Measurements from ENCODE around the gene GAN. TPM values are rescaled to one million over a fixed set of nuclear protein-coding genes. Genes with fewer than 3 reads are reported as not detected.
A peak's percentile ranks its signal among the peaks of the same experiment; 100 is the strongest.

The GAN gene
- total RNA-seq, 4 donors from 2014 or later = 12.9 to 378 (median 14.7) TPM

DNA sequence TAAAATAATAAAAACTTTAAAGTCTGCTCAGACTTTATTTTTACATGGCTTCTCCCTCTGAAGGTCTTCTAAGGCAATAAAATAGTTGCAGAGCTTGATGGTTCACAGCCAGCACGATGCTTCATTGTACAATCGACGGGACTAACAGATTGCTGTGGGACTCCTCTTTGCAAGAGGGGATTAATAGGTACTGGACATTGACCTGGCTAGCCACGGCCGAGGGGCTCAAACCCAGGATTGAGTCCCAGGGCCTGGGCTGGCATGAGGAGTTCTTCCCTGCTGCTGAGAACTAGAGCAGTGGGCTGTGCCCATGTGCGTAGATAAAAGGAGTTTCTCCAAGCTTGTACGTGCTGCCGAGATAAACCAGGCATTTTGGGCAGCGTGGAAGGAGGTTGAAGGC is 23.6 kb upstream of the GAN start:
- intact Hi-C loops (cut with DNase I; ENCODE audit: low total_unique reads) (no loop called here), in situ Hi-C loops (cut with MboI; ENCODE audit: low pct_ligation_motif_present in 1 of 4, low pct_unique_long_range_greater_than_20kb in 1 of 4, low sequenced_read_pairs in 3 of 4) (no loop called here)
- no peak for TF ChIP-seq POLR2AphosphoS5 (IDR thresholded peaks at IDR 0.05)
- TF ChIP-seq, protein P1, sequence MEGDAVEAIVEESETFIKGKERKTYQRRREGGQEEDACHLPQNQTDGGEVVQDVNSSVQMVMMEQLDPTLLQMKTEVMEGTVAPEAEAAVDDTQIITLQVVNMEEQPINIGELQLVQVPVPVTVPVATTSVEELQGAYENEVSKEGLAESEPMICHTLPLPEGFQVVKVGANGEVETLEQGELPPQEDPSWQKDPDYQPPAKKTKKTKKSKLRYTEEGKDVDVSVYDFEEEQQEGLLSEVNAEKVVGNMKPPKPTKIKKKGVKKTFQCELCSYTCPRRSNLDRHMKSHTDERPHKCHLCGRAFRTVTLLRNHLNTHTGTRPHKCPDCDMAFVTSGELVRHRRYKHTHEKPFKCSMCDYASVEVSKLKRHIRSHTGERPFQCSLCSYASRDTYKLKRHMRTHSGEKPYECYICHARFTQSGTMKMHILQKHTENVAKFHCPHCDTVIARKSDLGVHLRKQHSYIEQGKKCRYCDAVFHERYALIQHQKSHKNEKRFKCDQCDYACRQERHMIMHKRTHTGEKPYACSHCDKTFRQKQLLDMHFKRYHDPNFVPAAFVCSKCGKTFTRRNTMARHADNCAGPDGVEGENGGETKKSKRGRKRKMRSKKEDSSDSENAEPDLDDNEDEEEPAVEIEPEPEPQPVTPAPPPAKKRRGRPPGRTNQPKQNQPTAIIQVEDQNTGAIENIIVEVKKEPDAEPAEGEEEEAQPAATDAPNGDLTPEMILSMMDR (IDR thresholded peaks at IDR 0.05) = no peak
- TF ChIP-seq EP300 (IDR thresholded peaks at IDR 0.05; ENCODE audit: low read depth) = no peak
- no peak for TF ChIP-seq POLR2A (IDR thresholded peaks at IDR 0.05)
- H3K27me3 ChIP-seq = no peaks in the 10 kb centered on the region
- H3K27ac ChIP-seq = no peak overlapping the region
- H3K9me3 ChIP-seq = no peaks in the 10 kb centered on the region
- peaks cover 5 to 21% (median 14%) of the 10 kb centered on the region in 4 donors for H3K4me1 ChIP-seq
- no peak overlapping the region for H3K4me3 ChIP-seq
- no peak for DNase-seq
- H3K36me3 ChIP-seq = no peaks in the 10 kb centered on the region
- WGBS, 2 donors (ENCODE audit: low coverage in 1 of 2) = 86 to 100% methylated on average over 3 to 9 of the region's 9 CpGs

DNA sequence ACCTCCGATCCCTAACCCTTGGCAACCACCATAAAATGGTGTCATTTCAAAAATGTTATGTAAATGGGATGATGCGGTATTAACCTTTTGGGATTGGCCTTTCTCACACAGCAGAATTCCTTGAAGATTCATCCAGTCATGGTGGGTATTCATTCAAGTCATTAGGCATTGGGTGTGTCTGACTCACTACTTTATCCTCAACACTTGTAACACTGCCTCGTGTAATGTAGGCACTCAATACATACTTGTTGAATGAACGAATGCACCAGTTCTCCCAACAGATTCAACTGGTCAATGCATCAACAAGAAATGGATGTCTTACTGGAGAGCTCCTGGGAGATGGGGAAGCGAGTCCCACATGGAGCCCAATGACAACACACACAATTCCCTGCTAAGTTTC is 21.8 kb upstream of the GAN start:
- H3K36me3 ChIP-seq = no peaks in the 10 kb centered on the region
- no peak for DNase-seq
- H3K27ac ChIP-seq = peak overlapping the region in 1 of 4 donors; percentile 72
- TF ChIP-seq, protein P1 (IDR thresholded peaks at IDR 0.05) = no peak
- TF ChIP-seq POLR2AphosphoS5 (IDR thresholded peaks at IDR 0.05) (no peak), EP300 (IDR thresholded peaks at IDR 0.05; ENCODE audit: low read depth) (no peak), POLR2A (IDR thresholded peaks at IDR 0.05) (no peak)
- intact Hi-C loops (cut with DNase I; ENCODE audit: low total_unique reads) (no loop called here), in situ Hi-C loops (cut with MboI; ENCODE audit: low pct_ligation_motif_present in 1 of 4, low pct_unique_long_range_greater_than_20kb in 1 of 4, low sequenced_read_pairs in 3 of 4) (no loop called here)
- H3K27me3 ChIP-seq = no peaks in the 10 kb centered on the region
- no peaks in the 10 kb centered on the region for H3K9me3 ChIP-seq
- H3K4me1 ChIP-seq = peaks cover 5 to 21% (median 14%) of the 10 kb centered on the region in 4 donors
- 88 to 93% methylated on average over 2 to 5 of the region's 5 CpGs for WGBS, 2 donors (ENCODE audit: low coverage in 1 of 2)
- H3K4me3 ChIP-seq = no peak overlapping the region

DNA sequence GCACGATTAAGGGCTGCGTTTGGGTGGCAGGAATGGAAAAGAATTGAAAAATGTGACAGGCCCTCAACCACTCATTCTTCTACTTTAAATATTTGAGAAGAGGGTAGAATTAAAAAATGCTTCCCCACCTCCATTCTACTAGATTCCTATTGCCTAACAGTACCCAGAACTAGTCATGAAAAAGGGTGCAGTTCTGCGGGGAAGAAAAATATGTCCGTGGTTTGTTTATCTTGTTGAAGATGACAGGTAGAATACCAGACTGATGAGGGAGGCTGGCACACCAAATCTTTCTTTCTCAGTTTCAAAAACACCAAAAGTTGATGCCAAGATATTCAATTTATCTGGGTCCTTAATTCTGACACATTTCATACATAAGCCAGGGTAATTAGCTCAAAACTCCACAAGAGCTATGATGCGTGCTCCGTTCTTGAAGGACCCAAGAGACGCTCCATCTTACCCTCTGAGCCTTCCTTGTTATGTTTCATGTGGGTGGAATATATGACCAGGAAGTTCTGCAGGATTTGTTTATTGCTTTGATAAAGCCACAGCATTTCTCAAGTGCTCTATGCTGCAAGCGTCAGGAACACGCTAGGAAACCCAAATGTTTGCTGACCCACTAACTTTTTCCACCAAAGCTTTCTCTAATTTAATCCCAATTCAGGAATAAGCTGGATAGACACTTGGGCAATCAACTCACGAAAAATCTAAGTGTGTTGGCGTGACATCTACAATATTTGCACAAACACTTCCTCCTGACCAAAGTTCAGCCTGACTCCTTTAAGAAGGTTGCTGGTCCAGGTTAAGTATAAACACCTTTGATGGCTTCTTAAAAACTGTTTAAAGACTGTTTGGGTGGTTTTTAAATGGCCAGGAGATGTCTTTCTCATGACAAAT is 20.6 kb upstream of the GAN start:
- in situ Hi-C loops (cut with MboI; ENCODE audit: low pct_ligation_motif_present in 1 of 4, low pct_unique_long_range_greater_than_20kb in 1 of 4, low sequenced_read_pairs in 3 of 4) (no loop called here), intact Hi-C loops (cut with DNase I; ENCODE audit: low total_unique reads) (no loop called here)
- Histone ChIP-seq H3K27ac (peak overlapping the region; percentile 72 to 79 (median 74)), H3K4me3 (no peak overlapping the region), H3K9me3 (no peaks in the 10 kb centered on the region), H3K36me3 (no peaks in the 10 kb centered on the region), H3K27me3 (no peaks in the 10 kb centered on the region), H3K4me1 (peaks cover 5 to 21% (median 14%) of the 10 kb centered on the region in 4 donors)
- 37 to 45% methylated on average over 9 to 11 of the region's 11 CpGs for WGBS, 2 donors (ENCODE audit: low coverage in 1 of 2)
- no peak for DNase-seq
- TF ChIP-seq EP300 (IDR thresholded peaks at IDR 0.05; ENCODE audit: low read depth) (no peak), POLR2A (IDR thresholded peaks at IDR 0.05) (peak; percentile 22), POLR2AphosphoS5 (IDR thresholded peaks at IDR 0.05) (peak in 1 of 3 donors; percentile 51)
- TF ChIP-seq, protein P1 (IDR thresholded peaks at IDR 0.05) = no peak

DNA sequence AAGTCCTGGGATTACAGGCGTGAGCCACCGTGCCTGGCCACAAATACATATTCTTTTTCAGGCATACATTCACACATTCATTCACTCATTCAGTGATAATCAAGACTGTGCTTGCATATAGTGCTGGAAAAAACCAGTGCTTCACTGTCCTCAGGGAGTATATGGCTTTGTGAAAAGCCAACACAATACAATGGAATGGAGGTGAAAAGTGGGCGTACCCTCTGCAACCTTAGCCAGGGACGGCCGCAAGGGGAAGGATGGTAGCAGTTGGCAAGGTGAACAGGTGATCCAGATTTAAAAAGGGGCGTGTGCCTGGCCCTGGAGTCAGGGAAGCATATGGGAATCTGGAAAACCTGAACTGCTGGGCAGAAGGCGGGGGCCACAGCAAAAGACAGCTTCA is 18.1 kb upstream of the GAN start:
- H3K9me3 ChIP-seq = no peaks in the 10 kb centered on the region
- no peaks in the 10 kb centered on the region for H3K27me3 ChIP-seq
- 73 to 86% methylated on average over 7 of the region's 7 CpGs for WGBS, 2 donors (ENCODE audit: low coverage in 1 of 2)
- no peaks in the 10 kb centered on the region for H3K36me3 ChIP-seq
- TF ChIP-seq POLR2AphosphoS5 (IDR thresholded peaks at IDR 0.05) = no peak
- TF ChIP-seq, protein P1 (IDR thresholded peaks at IDR 0.05) = no peak
- no peak for TF ChIP-seq POLR2A (IDR thresholded peaks at IDR 0.05)
- no peak for TF ChIP-seq EP300 (IDR thresholded peaks at IDR 0.05; ENCODE audit: low read depth)
- H3K27ac ChIP-seq = no peak overlapping the region
- peaks cover 5 to 21% (median 14%) of the 10 kb centered on the region in 4 donors for H3K4me1 ChIP-seq
- intact Hi-C loops (cut with DNase I; ENCODE audit: low total_unique reads) (no loop called here), in situ Hi-C loops (cut with MboI; ENCODE audit: low pct_ligation_motif_present in 1 of 4, low pct_unique_long_range_greater_than_20kb in 1 of 4, low sequenced_read_pairs in 3 of 4) (no loop called here)
- no peak overlapping the region for H3K4me3 ChIP-seq
- DNase-seq = no peak

Data from transverse colon (tissue), 4 donors.